Panc1 (cell line): ENCODE results near the gene PDZRN4. TPM values are rescaled to one million over a fixed set of nuclear protein-coding genes. Genes with fewer than 3 reads are reported as not detected.

Experiments used
- ATAC-seq: fragments of 200-7000 bp; cut with Tn5 transposase; 2 replicates; pipeline ENCODE4 v1.9.1; 2020; ENCODE audit warnings: mild to moderate bottlenecking, moderate library complexity
- BruUV-seq: library from RNA; stranded (reverse); fragments of 400-500 nt; replicated peaks from 2 replicates; lab custom pipeline; 2021; lab: Mats Ljungman, UMichigan
- CTCF ChIA-PET: fragments of 300-600 bp; sonication (Branson Sonifier 250); formaldehyde crosslinking; loops from one replicate; lab custom pipeline; 2022; ENCODE audit warnings: antibody characterized with exemption; lab: Charles Lee
- POLR2A ChIA-PET: fragments of 300-600 bp; sonication (Branson Sonifier 250); formaldehyde crosslinking; loops from one replicate; lab custom pipeline; 2022; ENCODE audit warnings: antibody characterized with exemption; lab: Charles Lee
- DNase-seq: peaks from one replicate; pipeline ENCODE4 v3.0.0-alpha.2; 2010; ENCODE audit warnings: low read depth, low spot score
- H3K27ac ChIP-seq: 2 replicates; pipeline ENCODE4 v1.5.1; 2011; ENCODE audit warnings: mild to moderate bottlenecking, low read length, inconsistent platforms
- H3K27me3 ChIP-seq: fragments of 200-500 bp; sonication (Bioruptor generic); 2 replicates; pipeline ENCODE4 v1.6.0; 2014; ENCODE audit warnings: low read length, inconsistent platforms; ENCODE audit not compliant: control insufficient read depth, insufficient read depth
- H3K36me3 ChIP-seq: fragments of 200-500 bp; sonication (Bioruptor generic); 2 replicates; pipeline ENCODE4 v1.5.1; 2014; ENCODE audit warnings: inconsistent platforms, mild to moderate bottlenecking, low read length, moderate library complexity; ENCODE audit not compliant: control insufficient read depth, insufficient read depth
- H3K4me1 ChIP-seq: 2 replicates; pipeline ENCODE4 v1.5.1; 2011; ENCODE audit warnings: inconsistent platforms, mild to moderate bottlenecking, low read length, moderate library complexity; ENCODE audit not compliant: control insufficient read depth, insufficient read depth
- H3K4me3 ChIP-seq, 2 experiments: 2 replicates each; pipeline ENCODE4 v1.5.1; 2011 to 2012; ENCODE audit warnings: low read depth in 2 of 2, low read length in 2 of 2, mild to moderate bottlenecking in 2 of 2, inconsistent platforms in 1 of 2, moderate library complexity in 1 of 2
- H3K9me3 ChIP-seq: fragments of 200-500 bp; sonication (Bioruptor generic); 2 replicates; pipeline ENCODE4 v1.5.1; 2014; ENCODE audit warnings: low read depth, mild to moderate bottlenecking, inconsistent platforms, low read length, moderate library complexity; ENCODE audit not compliant: control insufficient read depth, insufficient read depth
- POLR2AphosphoS5 ChIP-seq: IDR thresholded peaks from 2 replicates; pipeline ENCODE4 v1.6.1; 2012; ENCODE audit warnings: mild to moderate bottlenecking, low read depth, low read length, moderate library complexity
- SIN3A ChIP-seq: IDR thresholded peaks from 2 replicates; pipeline ENCODE4 v1.6.1; 2012; ENCODE audit warnings: low read depth, mild to moderate bottlenecking, low read length, moderate library complexity, borderline replicate concordance; ENCODE audit not compliant: insufficient read depth
- TCF7L2 ChIP-seq: IDR thresholded peaks from 2 replicates; pipeline ENCODE4 v1.6.1; 2011; ENCODE audit warnings: mild to moderate bottlenecking, low read depth, low read length, inconsistent platforms
- in situ Hi-C: cut with HindIII; loops from 2 replicates; pipeline ENCODE4 v1.10.0; 2016; ENCODE audit warnings: low sequenced_read_pairs, low pct_unique_long_range_greater_than_20kb
- intact Hi-C: fragments of 100-400 bp; cut with micrococcal nuclease; formaldehyde crosslinking; loops from one replicate; pipeline ENCODE4 v1.10.0; 2022; ENCODE audit not compliant: unreplicated experiment
- total RNA-seq: library from RNA; stranded (reverse); gene quantifications from one replicate; pipeline ENCODE4 v1.2.1, GENCODE V29; 2021; ENCODE audit not compliant: unreplicated experiment
- TF ChIP-seq, protein P1 (sequence below): fragments of 450-650 bp; IDR thresholded peaks from 2 replicates; pipeline ENCODE4 v1.5.1; 2017; ENCODE audit warnings: mild to moderate bottlenecking
- TF ChIP-seq, protein P2 (sequence below), 2 experiments: IDR thresholded peaks; 2 replicates each; pipeline ENCODE4 v1.6.1; 2011 to 2012; ENCODE audit warnings: low read depth in 2 of 2, control low read depth in 1 of 2, low read length in 1 of 2, mild to moderate bottlenecking in 1 of 2, moderate library complexity in 1 of 2; ENCODE audit not compliant: insufficient read depth in 1 of 2

The PDZRN4 gene
- total RNA-seq, 1 experiment from 2014 or later = not detected

DNA sequence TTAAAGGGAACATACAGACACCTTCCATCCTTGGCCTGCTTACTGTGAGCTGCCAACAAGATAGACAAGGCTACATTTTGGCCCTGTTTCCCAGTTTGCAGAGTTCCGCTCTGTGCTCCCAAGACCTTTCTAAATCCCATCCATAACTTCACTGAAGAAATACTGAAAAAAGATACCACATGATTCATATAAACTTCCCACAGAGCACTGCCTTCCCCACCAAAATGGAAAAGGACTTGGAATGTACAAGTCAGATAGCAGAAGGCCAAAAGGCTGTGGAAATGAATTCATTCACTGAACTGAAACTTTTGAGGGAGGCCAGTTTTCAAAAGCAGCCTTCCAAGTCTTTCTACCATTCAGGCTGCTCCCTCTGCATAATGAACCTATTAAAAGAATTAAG lies 29.6 kb downstream of the PDZRN4 start:
- Histone ChIP-seq H3K4me3 (no peak overlapping the region), H3K27me3 (no peaks in the 10 kb centered on the region), H3K27ac (no peak overlapping the region), H3K9me3 (no peaks in the 10 kb centered on the region), H3K36me3 (no peaks in the 10 kb centered on the region), H3K4me1 (no peaks in the 10 kb centered on the region)
- BruUV-seq = no TSS peak
- intact Hi-C loops (no loop called here), in situ Hi-C loops (no loop called here)
- ATAC-seq = no peak
- CTCF ChIA-PET = no interaction called here
- DNase-seq = no peak
- TF ChIP-seq, protein P1, sequence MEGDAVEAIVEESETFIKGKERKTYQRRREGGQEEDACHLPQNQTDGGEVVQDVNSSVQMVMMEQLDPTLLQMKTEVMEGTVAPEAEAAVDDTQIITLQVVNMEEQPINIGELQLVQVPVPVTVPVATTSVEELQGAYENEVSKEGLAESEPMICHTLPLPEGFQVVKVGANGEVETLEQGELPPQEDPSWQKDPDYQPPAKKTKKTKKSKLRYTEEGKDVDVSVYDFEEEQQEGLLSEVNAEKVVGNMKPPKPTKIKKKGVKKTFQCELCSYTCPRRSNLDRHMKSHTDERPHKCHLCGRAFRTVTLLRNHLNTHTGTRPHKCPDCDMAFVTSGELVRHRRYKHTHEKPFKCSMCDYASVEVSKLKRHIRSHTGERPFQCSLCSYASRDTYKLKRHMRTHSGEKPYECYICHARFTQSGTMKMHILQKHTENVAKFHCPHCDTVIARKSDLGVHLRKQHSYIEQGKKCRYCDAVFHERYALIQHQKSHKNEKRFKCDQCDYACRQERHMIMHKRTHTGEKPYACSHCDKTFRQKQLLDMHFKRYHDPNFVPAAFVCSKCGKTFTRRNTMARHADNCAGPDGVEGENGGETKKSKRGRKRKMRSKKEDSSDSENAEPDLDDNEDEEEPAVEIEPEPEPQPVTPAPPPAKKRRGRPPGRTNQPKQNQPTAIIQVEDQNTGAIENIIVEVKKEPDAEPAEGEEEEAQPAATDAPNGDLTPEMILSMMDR = no peak
- TF ChIP-seq TCF7L2 = no peak
- POLR2A ChIA-PET = no interaction called here

DNA sequence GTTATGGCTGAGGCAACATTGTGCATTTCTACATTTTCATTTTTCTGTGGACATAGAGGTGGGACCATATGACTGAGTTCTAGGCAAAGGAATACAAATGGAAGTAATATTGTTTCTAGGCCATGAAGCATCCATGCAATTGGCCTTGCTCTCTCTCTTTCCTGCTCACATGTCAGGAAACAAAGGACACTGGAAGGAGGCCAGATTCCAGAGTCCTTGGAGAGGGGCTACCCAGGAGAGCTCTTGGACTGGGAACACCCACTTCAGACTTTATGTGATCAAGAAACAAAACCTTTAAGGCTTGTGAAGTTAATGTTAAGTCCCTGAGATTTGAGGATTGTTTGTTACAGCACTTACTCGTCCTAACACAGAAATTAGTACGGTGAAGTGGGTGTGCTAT lies 32.8 kb downstream of the PDZRN4 start:
- intact Hi-C loops (no loop called here), in situ Hi-C loops (no loop called here)
- no peaks in the 10 kb centered on the region for H3K4me1 ChIP-seq
- DNase-seq (no peak), ATAC-seq (no peak)
- CTCF ChIA-PET = no interaction called here
- H3K4me3 ChIP-seq = no peak overlapping the region
- no peaks in the 10 kb centered on the region for H3K9me3 ChIP-seq
- no TSS peak for BruUV-seq
- no peaks in the 10 kb centered on the region for H3K27me3 ChIP-seq
- no peak overlapping the region for H3K27ac ChIP-seq
- no peaks in the 10 kb centered on the region for H3K36me3 ChIP-seq
- POLR2A ChIA-PET = no interaction called here
- TF ChIP-seq, protein P2, sequence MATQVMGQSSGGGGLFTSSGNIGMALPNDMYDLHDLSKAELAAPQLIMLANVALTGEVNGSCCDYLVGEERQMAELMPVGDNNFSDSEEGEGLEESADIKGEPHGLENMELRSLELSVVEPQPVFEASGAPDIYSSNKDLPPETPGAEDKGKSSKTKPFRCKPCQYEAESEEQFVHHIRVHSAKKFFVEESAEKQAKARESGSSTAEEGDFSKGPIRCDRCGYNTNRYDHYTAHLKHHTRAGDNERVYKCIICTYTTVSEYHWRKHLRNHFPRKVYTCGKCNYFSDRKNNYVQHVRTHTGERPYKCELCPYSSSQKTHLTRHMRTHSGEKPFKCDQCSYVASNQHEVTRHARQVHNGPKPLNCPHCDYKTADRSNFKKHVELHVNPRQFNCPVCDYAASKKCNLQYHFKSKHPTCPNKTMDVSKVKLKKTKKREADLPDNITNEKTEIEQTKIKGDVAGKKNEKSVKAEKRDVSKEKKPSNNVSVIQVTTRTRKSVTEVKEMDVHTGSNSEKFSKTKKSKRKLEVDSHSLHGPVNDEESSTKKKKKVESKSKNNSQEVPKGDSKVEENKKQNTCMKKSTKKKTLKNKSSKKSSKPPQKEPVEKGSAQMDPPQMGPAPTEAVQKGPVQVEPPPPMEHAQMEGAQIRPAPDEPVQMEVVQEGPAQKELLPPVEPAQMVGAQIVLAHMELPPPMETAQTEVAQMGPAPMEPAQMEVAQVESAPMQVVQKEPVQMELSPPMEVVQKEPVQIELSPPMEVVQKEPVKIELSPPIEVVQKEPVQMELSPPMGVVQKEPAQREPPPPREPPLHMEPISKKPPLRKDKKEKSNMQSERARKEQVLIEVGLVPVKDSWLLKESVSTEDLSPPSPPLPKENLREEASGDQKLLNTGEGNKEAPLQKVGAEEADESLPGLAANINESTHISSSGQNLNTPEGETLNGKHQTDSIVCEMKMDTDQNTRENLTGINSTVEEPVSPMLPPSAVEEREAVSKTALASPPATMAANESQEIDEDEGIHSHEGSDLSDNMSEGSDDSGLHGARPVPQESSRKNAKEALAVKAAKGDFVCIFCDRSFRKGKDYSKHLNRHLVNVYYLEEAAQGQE (IDR thresholded peaks at IDR 0.05; ENCODE audit: insufficient read depth in 1 of 2, low read depth in 2 of 2, low read length in 1 of 2) = no peak
- TF ChIP-seq, protein P1 = no peak
- no peak for TF ChIP-seq POLR2AphosphoS5
- TF ChIP-seq SIN3A = no peak
- TF ChIP-seq TCF7L2 = no peak

DNA sequence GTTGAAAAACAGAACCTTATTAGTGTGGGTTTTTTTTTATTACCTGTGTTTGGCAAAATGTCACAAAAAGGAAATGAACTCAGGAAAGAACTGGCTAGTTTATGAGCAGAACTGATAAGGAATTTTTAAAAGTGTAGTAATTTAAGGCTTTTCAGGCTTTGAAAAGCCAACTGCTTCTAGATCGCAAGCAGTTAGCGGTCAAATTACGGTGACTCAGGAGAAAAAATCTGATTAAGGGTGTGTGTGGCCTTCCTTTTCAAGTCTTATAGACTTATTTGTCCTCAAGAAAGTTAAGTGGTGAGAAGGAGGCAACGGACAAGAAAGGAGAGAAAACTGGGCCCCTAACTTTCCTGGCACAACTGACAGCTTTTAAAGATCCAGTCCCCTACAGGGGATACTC lies 33.4 kb downstream of the PDZRN4 start:
- intact Hi-C loops = no loop called here
- ATAC-seq = no peak
- no TSS peak for BruUV-seq
- in situ Hi-C loops = no loop called here
- Histone ChIP-seq H3K9me3 (no peaks in the 10 kb centered on the region), H3K27me3 (no peaks in the 10 kb centered on the region), H3K36me3 (no peaks in the 10 kb centered on the region), H3K27ac (no peak overlapping the region), H3K4me3 (no peak overlapping the region), H3K4me1 (no peaks in the 10 kb centered on the region)
- no peak for DNase-seq
- CTCF ChIA-PET = no interaction called here
- POLR2A ChIA-PET = no interaction called here
- TF ChIP-seq SIN3A (no peak), TCF7L2 (no peak), POLR2AphosphoS5 (no peak)
